H9 (cell line): ENCODE data around the gene LITAFD. TPM values are rescaled to one million over a fixed set of nuclear protein-coding genes. Genes with fewer than 3 reads are reported as not detected.

ENCODE experiments used
- DNase-seq: peaks from one replicate; pipeline ENCODE4 v3.0.0-alpha.2; 2017
- H2AFZ ChIP-seq: one replicate; pipeline ENCODE4 v1.6.1; 2013; ENCODE audit warnings: mild to moderate bottlenecking, low read length, control low read depth, moderate library complexity
- H2AK5ac ChIP-seq: 2 replicates; pipeline ENCODE4 v1.6.1; 2013; ENCODE audit warnings: low read length, control low read depth, mixed read lengths; ENCODE audit not compliant: insufficient read length
- H2BK120ac ChIP-seq: one replicate; pipeline ENCODE4 v1.6.1; 2013; ENCODE audit warnings: low read depth, mild to moderate bottlenecking, low read length, control low read depth, inconsistent platforms; ENCODE audit not compliant: poor library complexity, severe bottlenecking
- H2BK12ac ChIP-seq: 2 replicates; pipeline ENCODE4 v1.6.1; 2013; ENCODE audit warnings: low read length, control low read depth, mixed read lengths, low read depth; ENCODE audit not compliant: insufficient read length
- H2BK15ac ChIP-seq: 2 replicates; pipeline ENCODE4 v1.6.1; 2013; ENCODE audit warnings: low read depth, low read length, control low read depth
- H2BK20ac ChIP-seq: one replicate; pipeline ENCODE4 v1.6.1; 2013; ENCODE audit warnings: low read depth, mild to moderate bottlenecking, low read length, control low read depth, inconsistent platforms; ENCODE audit not compliant: poor library complexity, severe bottlenecking
- H2BK5ac ChIP-seq: 2 replicates; pipeline ENCODE4 v1.6.1; 2013; ENCODE audit warnings: low read length, control low read depth, mixed read lengths; ENCODE audit not compliant: insufficient read length
- H3K14ac ChIP-seq: 2 replicates; pipeline ENCODE4 v1.6.1; 2013; ENCODE audit warnings: low read length, control low read depth; ENCODE audit not compliant: insufficient read depth
- H3K18ac ChIP-seq: 2 replicates; pipeline ENCODE4 v1.6.1; 2013; ENCODE audit warnings: low read depth, mild to moderate bottlenecking, mixed read lengths, low read length, control low read depth; ENCODE audit not compliant: insufficient read length
- H3K23ac ChIP-seq: 2 replicates; pipeline ENCODE4 v1.6.1; 2013; ENCODE audit warnings: low read length, control low read depth, mixed read lengths, low read depth; ENCODE audit not compliant: insufficient read length
- H3K23me2 ChIP-seq: 2 replicates; pipeline ENCODE4 v1.6.1; 2013; ENCODE audit warnings: low read depth, mild to moderate bottlenecking, mixed read lengths, low read length, control low read depth; ENCODE audit not compliant: insufficient read length, poor library complexity, severe bottlenecking
- H3K27ac ChIP-seq: 2 replicates; pipeline ENCODE4 v1.5.1; 2013; ENCODE audit warnings: low read length, control low read depth, mixed read lengths, low read depth; ENCODE audit not compliant: insufficient read length
- H3K27me3 ChIP-seq: 2 replicates; pipeline ENCODE4 v1.6.1; 2013; ENCODE audit warnings: low read length, control low read depth, inconsistent platforms; ENCODE audit not compliant: insufficient read depth
- H3K4ac ChIP-seq: 2 replicates; pipeline ENCODE4 v1.6.1; 2013; ENCODE audit warnings: low read depth, mild to moderate bottlenecking, control low read depth, inconsistent platforms, low read length, moderate library complexity
- H3K4me1 ChIP-seq: 2 replicates; pipeline ENCODE4 v1.6.1; 2013; ENCODE audit warnings: low read length, control low read depth, inconsistent platforms; ENCODE audit not compliant: insufficient read depth
- H3K4me2 ChIP-seq: 2 replicates; pipeline ENCODE4 v1.6.1; 2013; ENCODE audit warnings: low read length, control low read depth, mixed read lengths; ENCODE audit not compliant: insufficient read length, insufficient read depth
- H3K56ac ChIP-seq: 2 replicates; pipeline ENCODE4 v1.6.1; 2013; ENCODE audit warnings: low read depth, mild to moderate bottlenecking, mixed read lengths, low read length, control low read depth; ENCODE audit not compliant: insufficient read length
- H3K79me1 ChIP-seq: 2 replicates; pipeline ENCODE4 v1.6.1; 2013; ENCODE audit warnings: low read depth, mild to moderate bottlenecking, moderate library complexity, low read length, control low read depth, inconsistent platforms; ENCODE audit not compliant: insufficient read depth, poor library complexity, severe bottlenecking
- H3K79me2 ChIP-seq: 2 replicates; pipeline ENCODE4 v1.6.1; 2013; ENCODE audit warnings: low read length, control low read depth, inconsistent platforms; ENCODE audit not compliant: insufficient read depth
- H3K9ac ChIP-seq: 2 replicates; pipeline ENCODE4 v1.6.1; 2013; ENCODE audit warnings: low read length, control low read depth, mixed read lengths; ENCODE audit not compliant: insufficient read length; ENCODE audit errors: extremely low read depth
- H3K9me3 ChIP-seq: one replicate; pipeline ENCODE4 v1.6.1; 2013; ENCODE audit warnings: low read depth, low read length, inconsistent platforms; ENCODE audit not compliant: control insufficient read depth
- H3T11ph ChIP-seq: one replicate; pipeline ENCODE4 v1.6.1; 2013; ENCODE audit warnings: mild to moderate bottlenecking, low read length, control low read depth, inconsistent platforms
- H4K20me1 ChIP-seq: one replicate; pipeline ENCODE4 v1.6.1; 2013; ENCODE audit not compliant: control insufficient read depth, insufficient read length, insufficient read depth
- H4K5ac ChIP-seq: 2 replicates; pipeline ENCODE4 v1.6.1; 2013; ENCODE audit warnings: low read depth, mild to moderate bottlenecking, mixed read lengths, low read length, control low read depth; ENCODE audit not compliant: insufficient read length
- H4K8ac ChIP-seq: replicated peaks from 2 replicates; pipeline ENCODE4 v1.6.1; 2013; ENCODE audit warnings: low read length, control low read depth, mixed read lengths, low read depth; ENCODE audit not compliant: insufficient read length
- H4K91ac ChIP-seq: 2 replicates; pipeline ENCODE4 v1.6.1; 2013; ENCODE audit warnings: low read depth, mild to moderate bottlenecking, moderate library complexity, mixed read lengths, low read length, control low read depth; ENCODE audit not compliant: insufficient read length
- H3K27ac Mint-ChIP-seq, 3 experiments: 2 replicates in 2 of 3; 3 replicates in 1 of 3; pipeline ENCODE4 v1.8.0; 2020 to 2021; ENCODE audit warnings: mixed read lengths in 3 of 3, mild to moderate bottlenecking in 1 of 3, moderate library complexity in 1 of 3
- H3K27me3 Mint-ChIP-seq: 2 replicates; pipeline ENCODE4 v1.8.0; 2021; ENCODE audit warnings: low read depth, mild to moderate bottlenecking, moderate library complexity, mixed read lengths
- H3K36me3 Mint-ChIP-seq, 3 experiments: 2 replicates in 2 of 3; 3 replicates in 1 of 3; pipeline ENCODE4 v1.8.0; 2020 to 2021; ENCODE audit warnings: low read depth in 3 of 3, mixed read lengths in 3 of 3; ENCODE audit not compliant: insufficient read depth in 1 of 3
- H3K4me1 Mint-ChIP-seq, 2 experiments: 2 replicates each; pipeline ENCODE4 v1.8.0; 2020; ENCODE audit warnings: mixed read lengths in 2 of 2
- H3K4me3 Mint-ChIP-seq, 2 experiments: 2 replicates in 1 of 2; 3 replicates in 1 of 2; pipeline ENCODE4 v1.8.0; 2020 to 2021; ENCODE audit warnings: mild to moderate bottlenecking in 2 of 2, mixed read lengths in 2 of 2, moderate library complexity in 1 of 2
- H3K9me3 Mint-ChIP-seq, 2 experiments: 2 replicates in 1 of 2; 3 replicates in 1 of 2; pipeline ENCODE4 v1.8.0; 2020; ENCODE audit warnings: mild to moderate bottlenecking in 2 of 2, mixed read lengths in 2 of 2, moderate library complexity in 1 of 2
- WGBS: extraction: QIAGEN DNeasy Blood & Tissue Kit; methylation state at CpG from one replicate; pipeline ENCODE4 v1.1.7; 2013; ENCODE audit warnings: missing lambda C conversion rate, low lambda C conversion rate, mixed read lengths; ENCODE audit not compliant: insufficient read length; ENCODE audit errors: extremely low coverage; 5-methylcytosine and 5-hydroxymethylcytosine counted together
- total RNA-seq: library from RNA; stranded (reverse); gene quantifications from 2 replicates; pipeline ENCODE4 v1.2.1, GENCODE V29; 2021
- TF ChIP-seq, protein P1 (sequence below): fragments of 200-600 bp; sonication (generic); conservative IDR thresholded peaks from 3 replicates; pipeline ENCODE4 v1.8.0; 2021; ENCODE audit warnings: antibody characterized with exemption, mild to moderate bottlenecking

LITAFD gene
- total RNA-seq, 1 experiment from 2014 or later, result not detected

- Histone ChIP-seq H3K27ac (no peak overlapping the region), H2BK120ac (no peak overlapping the region), H2AFZ (no peak overlapping the region), H2BK20ac (no peak overlapping the region), H3T11ph (no peak overlapping the region), H3K79me1 (peaks cover 5% of the 10 kb centered on the region), H4K5ac (no peak overlapping the region), H3K4me2 (peak overlapping the region; percentile 4), H2AK5ac (no peak overlapping the region), H3K27me3 (no peaks in the 10 kb centered on the region), H3K14ac (no peak overlapping the region), H4K91ac (no peak overlapping the region), H4K8ac (no peak overlapping the region), H4K20me1 (peaks cover 5% of the 10 kb centered on the region), H3K9me3 (no peaks in the 10 kb centered on the region), H3K79me2 (peaks cover 60% of the 10 kb centered on the region; the same call in 1 of the 2 replicates), H3K4ac (no peak overlapping the region), H2BK15ac (no peak overlapping the region), H3K4me1 (peaks cover 20% of the 10 kb centered on the region; the same call in 1 of the 2 replicates), H2BK12ac (no peak overlapping the region), H3K18ac (no peak overlapping the region), H3K9ac (no peak overlapping the region), H3K23me2 (peaks cover 13% of the 10 kb centered on the region), H3K23ac (no peak overlapping the region), H2BK5ac (no peak overlapping the region), H3K56ac (no peak overlapping the region)
- Mint-ChIP-seq H3K27ac (peak overlapping the region; percentile 27 to 83 (median 76); a peak in 6 of 7 replicates), H3K4me1 (peaks cover 47 to 65% of the 10 kb centered on the region in 2 experiments), H3K4me3 (peak overlapping the region; percentile 3 to 66; a peak in 4 of 5 replicates), H3K9me3 (no peaks in the 10 kb centered on the region; a peak in 1 of 5 replicates), H3K27me3 (no peaks in the 10 kb centered on the region; the same call in 1 of the 2 replicates), H3K36me3 (peaks cover 21 to 30% (median 22%) of the 10 kb centered on the region in 3 experiments)
- no CpG with 5 or more reads among the region's 17 CpGs for WGBS
- TF ChIP-seq, protein P1, sequence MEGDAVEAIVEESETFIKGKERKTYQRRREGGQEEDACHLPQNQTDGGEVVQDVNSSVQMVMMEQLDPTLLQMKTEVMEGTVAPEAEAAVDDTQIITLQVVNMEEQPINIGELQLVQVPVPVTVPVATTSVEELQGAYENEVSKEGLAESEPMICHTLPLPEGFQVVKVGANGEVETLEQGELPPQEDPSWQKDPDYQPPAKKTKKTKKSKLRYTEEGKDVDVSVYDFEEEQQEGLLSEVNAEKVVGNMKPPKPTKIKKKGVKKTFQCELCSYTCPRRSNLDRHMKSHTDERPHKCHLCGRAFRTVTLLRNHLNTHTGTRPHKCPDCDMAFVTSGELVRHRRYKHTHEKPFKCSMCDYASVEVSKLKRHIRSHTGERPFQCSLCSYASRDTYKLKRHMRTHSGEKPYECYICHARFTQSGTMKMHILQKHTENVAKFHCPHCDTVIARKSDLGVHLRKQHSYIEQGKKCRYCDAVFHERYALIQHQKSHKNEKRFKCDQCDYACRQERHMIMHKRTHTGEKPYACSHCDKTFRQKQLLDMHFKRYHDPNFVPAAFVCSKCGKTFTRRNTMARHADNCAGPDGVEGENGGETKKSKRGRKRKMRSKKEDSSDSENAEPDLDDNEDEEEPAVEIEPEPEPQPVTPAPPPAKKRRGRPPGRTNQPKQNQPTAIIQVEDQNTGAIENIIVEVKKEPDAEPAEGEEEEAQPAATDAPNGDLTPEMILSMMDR, result no peak; the same call in 2 of the 3 replicates
- DNase-seq, result peak; percentile 69
These were observed 18.3 kb upstream of the LITAFD start for GRCh38 chr16:8863594-8864424.
